Subcutaneous adipose tissue (tissue), 4 donors: ENCODE measurements around the gene GOLT1A. TPM values are rescaled to one million over a fixed set of nuclear protein-coding genes. Genes with fewer than 3 reads are reported as not detected.

Experiments used
- total RNA-seq, 4 donors: library from RNA; depleted of rRNA; stranded (reverse); fragments of >200 nt; gene quantifications; one replicate each; pipeline ENCODE4 v1.1.0, GENCODE V29; 2016
- TF ChIP-seq, protein P1 (sequence below): fragments of 450-650 bp; IDR thresholded peaks from one replicate; pipeline ENCODE4 v1.5.1; 2016; ENCODE audit warnings: low read depth, mild to moderate bottlenecking, control low read depth, antibody characterized with exemption, moderate library complexity

Gene GOLT1A
- total RNA-seq, 4 donors from 2014 or later = not detected

- TF ChIP-seq, protein P1, sequence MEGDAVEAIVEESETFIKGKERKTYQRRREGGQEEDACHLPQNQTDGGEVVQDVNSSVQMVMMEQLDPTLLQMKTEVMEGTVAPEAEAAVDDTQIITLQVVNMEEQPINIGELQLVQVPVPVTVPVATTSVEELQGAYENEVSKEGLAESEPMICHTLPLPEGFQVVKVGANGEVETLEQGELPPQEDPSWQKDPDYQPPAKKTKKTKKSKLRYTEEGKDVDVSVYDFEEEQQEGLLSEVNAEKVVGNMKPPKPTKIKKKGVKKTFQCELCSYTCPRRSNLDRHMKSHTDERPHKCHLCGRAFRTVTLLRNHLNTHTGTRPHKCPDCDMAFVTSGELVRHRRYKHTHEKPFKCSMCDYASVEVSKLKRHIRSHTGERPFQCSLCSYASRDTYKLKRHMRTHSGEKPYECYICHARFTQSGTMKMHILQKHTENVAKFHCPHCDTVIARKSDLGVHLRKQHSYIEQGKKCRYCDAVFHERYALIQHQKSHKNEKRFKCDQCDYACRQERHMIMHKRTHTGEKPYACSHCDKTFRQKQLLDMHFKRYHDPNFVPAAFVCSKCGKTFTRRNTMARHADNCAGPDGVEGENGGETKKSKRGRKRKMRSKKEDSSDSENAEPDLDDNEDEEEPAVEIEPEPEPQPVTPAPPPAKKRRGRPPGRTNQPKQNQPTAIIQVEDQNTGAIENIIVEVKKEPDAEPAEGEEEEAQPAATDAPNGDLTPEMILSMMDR = no peak
Measured at GRCh38 chr1:204227996-204228785, 14.4 kb upstream of the GOLT1A start.

GRCh38 chr1:204227351-204227750 is 13.6 kb upstream of the GOLT1A start:
- TF ChIP-seq, protein P1 = no peak

GRCh38 chr1:204225841-204226735 is 12.3 kb upstream of the GOLT1A start:
- TF ChIP-seq, protein P1 = no peak

DNA sequence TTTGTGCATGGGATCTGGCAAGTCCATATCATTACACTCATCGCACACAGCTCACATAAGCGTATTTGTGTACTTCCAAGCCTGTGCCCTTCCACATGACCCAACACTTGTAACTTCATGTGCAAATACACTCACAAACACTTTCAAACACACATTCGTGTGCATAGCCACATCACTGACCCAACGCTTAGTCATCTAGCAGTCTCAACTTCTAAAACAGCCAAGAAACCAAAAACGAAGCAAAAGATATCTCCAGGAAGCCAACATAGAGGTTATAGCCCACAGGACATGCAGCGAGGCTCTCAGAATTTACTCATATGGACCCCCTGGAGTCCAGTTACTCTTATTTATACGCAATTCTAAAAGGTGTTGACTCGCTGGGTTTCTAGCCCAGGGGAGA is 10.9 kb upstream of the GOLT1A start:
- TF ChIP-seq, protein P1 = no peak

GRCh38 chr1:204223129-204223860 is 9.5 kb upstream of the GOLT1A start:
- TF ChIP-seq, protein P1 = no peak

DNA sequence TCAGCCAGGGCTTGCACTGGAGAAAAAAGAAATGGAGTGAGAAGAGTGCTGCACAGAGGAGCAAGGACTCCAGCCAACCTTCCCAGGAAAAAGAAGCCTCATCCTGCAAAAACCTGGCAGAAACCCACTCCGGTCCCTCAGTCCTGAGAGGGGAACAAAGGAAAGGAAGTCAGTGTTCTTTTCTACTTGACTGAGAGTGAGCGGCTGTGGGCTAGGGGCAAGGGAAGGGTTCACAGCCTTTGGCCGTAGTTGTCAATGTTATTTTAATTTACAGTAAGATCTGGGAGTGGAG is 8.9 kb upstream of the GOLT1A start:
- TF ChIP-seq, protein P1 = no peak
